GM21526 (cell line): ENCODE measurements around the gene CST7.

Experiments
- ATAC-seq: cut with Tn5 transposase; IDR thresholded peaks from one replicate; pipeline ENCODE4 v1.9.1; 2021; ENCODE audit warnings: moderate library complexity; ENCODE audit not compliant: unreplicated experiment, low FRiP score

The CST7 gene

GRCh38 chr20:24983896-24984295 lies 34.8 kb downstream of the CST7 start:
- ATAC-seq: no peak

GRCh38 chr20:24984961-24985640 lies 36.0 kb downstream of the CST7 start:
- no peak for ATAC-seq

GRCh38 chr20:24985802-24986201 lies 36.7 kb downstream of the CST7 start:
- ATAC-seq: no peak

GRCh38 chr20:24986436-24987015 lies 37.5 kb downstream of the CST7 start:
- no peak for ATAC-seq

- no peak for ATAC-seq
These were observed 38.2 kb downstream of the CST7 start for GRCh38 chr20:24987244-24987643.

GRCh38 chr20:24987873-24988835 lies 39.1 kb downstream of the CST7 start:
- ATAC-seq: no peak

- ATAC-seq: no peak
These were observed 40.1 kb downstream of the CST7 start for GRCh38 chr20:24989162-24989561.

- ATAC-seq: no peak
These were observed 41.8 kb downstream of the CST7 start for GRCh38 chr20:24990810-24991252.

- peak; percentile 26 for ATAC-seq
These were observed 42.9 kb downstream of the CST7 start for GRCh38 chr20:24991897-24992486.

- peak; percentile 96 for ATAC-seq
These were observed 43.6 kb downstream of the CST7 start, which contains the start of gene APMAP for GRCh38 chr20:24992487-24993205. Gene APMAP, minus strand, starts transcription at chr20:24992751. Its CDS starts 63 bp downstream, at chr20:24992688.

- ATAC-seq: no peak
These were observed 44.5 kb downstream of the CST7 start for GRCh38 chr20:24993337-24994185.

GRCh38 chr20:24994186-24994465 lies 45.1 kb downstream of the CST7 start:
- no peak for ATAC-seq

- no peak for ATAC-seq
These were observed 45.6 kb downstream of the CST7 start for GRCh38 chr20:24994470-24995368.

- ATAC-seq: no peak
These were observed 46.8 kb downstream of the CST7 start for GRCh38 chr20:24995741-24996448.

- no peak for ATAC-seq
These were observed 47.6 kb downstream of the CST7 start for GRCh38 chr20:24996449-24997377.

- ATAC-seq: no peak
These were observed 49.1 kb downstream of the CST7 start for GRCh38 chr20:24998121-24998520.
